Panc1 (cell line): ENCODE results near the gene EYA3. TPM values are rescaled to one million over a fixed set of nuclear protein-coding genes. Genes with fewer than 3 reads are reported as not detected.

Experiments used
- ATAC-seq: fragments of 200-7000 bp; cut with Tn5 transposase; 2 replicates; pipeline ENCODE4 v1.9.1; 2020; ENCODE audit warnings: mild to moderate bottlenecking, moderate library complexity
- BruUV-seq: library from RNA; stranded (reverse); fragments of 400-500 nt; replicated peaks from 2 replicates; lab custom pipeline; 2021; lab: Mats Ljungman, UMichigan
- CTCF ChIA-PET: fragments of 300-600 bp; sonication (Branson Sonifier 250); formaldehyde crosslinking; loops from one replicate; lab custom pipeline; 2022; ENCODE audit warnings: antibody characterized with exemption; lab: Charles Lee
- POLR2A ChIA-PET: fragments of 300-600 bp; sonication (Branson Sonifier 250); formaldehyde crosslinking; loops from one replicate; lab custom pipeline; 2022; ENCODE audit warnings: antibody characterized with exemption; lab: Charles Lee
- DNase-seq: peaks from one replicate; pipeline ENCODE4 v3.0.0-alpha.2; 2010; ENCODE audit warnings: low read depth, low spot score
- H3K27ac ChIP-seq: 2 replicates; pipeline ENCODE4 v1.5.1; 2011; ENCODE audit warnings: mild to moderate bottlenecking, low read length, inconsistent platforms
- H3K27me3 ChIP-seq: fragments of 200-500 bp; sonication (Bioruptor generic); 2 replicates; pipeline ENCODE4 v1.6.0; 2014; ENCODE audit warnings: low read length, inconsistent platforms; ENCODE audit not compliant: control insufficient read depth, insufficient read depth
- H3K36me3 ChIP-seq: fragments of 200-500 bp; sonication (Bioruptor generic); 2 replicates; pipeline ENCODE4 v1.5.1; 2014; ENCODE audit warnings: inconsistent platforms, mild to moderate bottlenecking, low read length, moderate library complexity; ENCODE audit not compliant: control insufficient read depth, insufficient read depth
- H3K4me1 ChIP-seq: 2 replicates; pipeline ENCODE4 v1.5.1; 2011; ENCODE audit warnings: inconsistent platforms, mild to moderate bottlenecking, low read length, moderate library complexity; ENCODE audit not compliant: control insufficient read depth, insufficient read depth
- H3K4me3 ChIP-seq, 2 experiments: 2 replicates each; pipeline ENCODE4 v1.5.1; 2011 to 2012; ENCODE audit warnings: low read depth in 2 of 2, low read length in 2 of 2, mild to moderate bottlenecking in 2 of 2, inconsistent platforms in 1 of 2, moderate library complexity in 1 of 2
- H3K9me3 ChIP-seq: fragments of 200-500 bp; sonication (Bioruptor generic); 2 replicates; pipeline ENCODE4 v1.5.1; 2014; ENCODE audit warnings: low read depth, mild to moderate bottlenecking, inconsistent platforms, low read length, moderate library complexity; ENCODE audit not compliant: control insufficient read depth, insufficient read depth
- POLR2AphosphoS5 ChIP-seq: IDR thresholded peaks from 2 replicates; pipeline ENCODE4 v1.6.1; 2012; ENCODE audit warnings: mild to moderate bottlenecking, low read depth, low read length, moderate library complexity
- REST ChIP-seq, 2 experiments: IDR thresholded peaks; 2 replicates each; pipeline ENCODE4 v1.6.1; 2011 to 2012; ENCODE audit warnings: low read depth in 2 of 2, control low read depth in 1 of 2, low read length in 1 of 2, mild to moderate bottlenecking in 1 of 2, moderate library complexity in 1 of 2; ENCODE audit not compliant: insufficient read depth in 1 of 2
- SIN3A ChIP-seq: IDR thresholded peaks from 2 replicates; pipeline ENCODE4 v1.6.1; 2012; ENCODE audit warnings: low read depth, mild to moderate bottlenecking, low read length, moderate library complexity, borderline replicate concordance; ENCODE audit not compliant: insufficient read depth
- TCF7L2 ChIP-seq: IDR thresholded peaks from 2 replicates; pipeline ENCODE4 v1.6.1; 2011; ENCODE audit warnings: mild to moderate bottlenecking, low read depth, low read length, inconsistent platforms
- in situ Hi-C: cut with HindIII; loops from 2 replicates; pipeline ENCODE4 v1.10.0; 2016; ENCODE audit warnings: low sequenced_read_pairs, low pct_unique_long_range_greater_than_20kb
- intact Hi-C: fragments of 100-400 bp; cut with micrococcal nuclease; formaldehyde crosslinking; loops from one replicate; pipeline ENCODE4 v1.10.0; 2022; ENCODE audit not compliant: unreplicated experiment
- total RNA-seq: library from RNA; stranded (reverse); gene quantifications from one replicate; pipeline ENCODE4 v1.2.1, GENCODE V29; 2021; ENCODE audit not compliant: unreplicated experiment
- TF ChIP-seq, protein P1 (sequence below): fragments of 450-650 bp; IDR thresholded peaks from 2 replicates; pipeline ENCODE4 v1.5.1; 2017; ENCODE audit warnings: mild to moderate bottlenecking

EYA3 gene
- total RNA-seq, 1 experiment from 2014 or later: 17.5 TPM

GRCh38 chr1:28110555-28110954 lies 22.1 kb upstream of the EYA3 start:
- intact Hi-C loops: no loop called here
- no peak overlapping the region for H3K27ac ChIP-seq
- BruUV-seq: no TSS peak

GRCh38 chr1:28109639-28110038 lies 21.2 kb upstream of the EYA3 start:
- CTCF ChIA-PET: no interaction called here
- Histone ChIP-seq H3K4me1 (no peaks in the 10 kb centered on the region), H3K27me3 (no peaks in the 10 kb centered on the region), H3K27ac (no peak overlapping the region), H3K9me3 (no peaks in the 10 kb centered on the region), H3K36me3 (no peaks in the 10 kb centered on the region), H3K4me3 (no peak overlapping the region)
- no TSS peak for BruUV-seq
- POLR2A ChIA-PET: no interaction called here
- intact Hi-C loops (no loop called here), in situ Hi-C loops (no loop called here)
- no peak for ATAC-seq
- no peak for DNase-seq
- no peak for TF ChIP-seq REST (IDR thresholded peaks at IDR 0.05; ENCODE audit: insufficient read depth in 1 of 2, low read depth in 2 of 2, low read length in 1 of 2)

More at GRCh38 chr1:28110555-28110954, 22.1 kb upstream of the EYA3 start:
- ATAC-seq (no peak), DNase-seq (no peak)
- TF ChIP-seq TCF7L2 (no peak), SIN3A (no peak), REST (IDR thresholded peaks at IDR 0.05; ENCODE audit: insufficient read depth in 1 of 2, low read depth in 2 of 2, low read length in 1 of 2) (no peak), POLR2AphosphoS5 (no peak)
- TF ChIP-seq, protein P1, sequence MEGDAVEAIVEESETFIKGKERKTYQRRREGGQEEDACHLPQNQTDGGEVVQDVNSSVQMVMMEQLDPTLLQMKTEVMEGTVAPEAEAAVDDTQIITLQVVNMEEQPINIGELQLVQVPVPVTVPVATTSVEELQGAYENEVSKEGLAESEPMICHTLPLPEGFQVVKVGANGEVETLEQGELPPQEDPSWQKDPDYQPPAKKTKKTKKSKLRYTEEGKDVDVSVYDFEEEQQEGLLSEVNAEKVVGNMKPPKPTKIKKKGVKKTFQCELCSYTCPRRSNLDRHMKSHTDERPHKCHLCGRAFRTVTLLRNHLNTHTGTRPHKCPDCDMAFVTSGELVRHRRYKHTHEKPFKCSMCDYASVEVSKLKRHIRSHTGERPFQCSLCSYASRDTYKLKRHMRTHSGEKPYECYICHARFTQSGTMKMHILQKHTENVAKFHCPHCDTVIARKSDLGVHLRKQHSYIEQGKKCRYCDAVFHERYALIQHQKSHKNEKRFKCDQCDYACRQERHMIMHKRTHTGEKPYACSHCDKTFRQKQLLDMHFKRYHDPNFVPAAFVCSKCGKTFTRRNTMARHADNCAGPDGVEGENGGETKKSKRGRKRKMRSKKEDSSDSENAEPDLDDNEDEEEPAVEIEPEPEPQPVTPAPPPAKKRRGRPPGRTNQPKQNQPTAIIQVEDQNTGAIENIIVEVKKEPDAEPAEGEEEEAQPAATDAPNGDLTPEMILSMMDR: no peak
- in situ Hi-C loops: no loop called here
- Histone ChIP-seq H3K4me3 (no peak overlapping the region), H3K9me3 (no peaks in the 10 kb centered on the region), H3K4me1 (no peaks in the 10 kb centered on the region), H3K27me3 (no peaks in the 10 kb centered on the region), H3K36me3 (no peaks in the 10 kb centered on the region)
- CTCF ChIA-PET: no interaction called here
- POLR2A ChIA-PET: no interaction called here
